Liver (tissue), 3 donors: ENCODE results near the gene SSBP2.

ENCODE experiments used
- EGR1 ChIP-seq, 2 donors: IDR thresholded peaks; 2 replicates each; pipeline ENCODE4 v1.6.1; 2016 to 2018; ENCODE audit warnings: antibody characterized with exemption in 2 of 2, low read depth in 2 of 2
- FOXA1 ChIP-seq: IDR thresholded peaks from 2 replicates; pipeline ENCODE4 v1.6.1; 2016; ENCODE audit warnings: antibody characterized with exemption
- FOXA2 ChIP-seq: IDR thresholded peaks from 2 replicates; pipeline ENCODE4 v1.6.1; 2016; ENCODE audit warnings: antibody characterized with exemption
- GABPA ChIP-seq, 2 donors: IDR thresholded peaks in 1 of 2; conservative IDR thresholded peaks in 1 of 2; 2 replicates each; pipeline ENCODE4 v1.6.1; 2016; ENCODE audit warnings: antibody characterized with exemption in 2 of 2, mild to moderate bottlenecking in 1 of 2, moderate library complexity in 1 of 2
- JUND ChIP-seq, 2 donors: IDR thresholded peaks; 2 replicates each; pipeline ENCODE4 v1.6.1; 2016; ENCODE audit warnings: antibody characterized with exemption in 2 of 2
- MAX ChIP-seq: IDR thresholded peaks from 2 replicates; pipeline ENCODE4 v1.6.1; 2016; ENCODE audit warnings: antibody characterized with exemption
- RAD21 ChIP-seq, 2 donors: IDR thresholded peaks; 2 replicates each; pipeline ENCODE4 v1.6.1; 2016; ENCODE audit warnings: antibody characterized with exemption in 2 of 2, mild to moderate bottlenecking in 2 of 2
- REST ChIP-seq: IDR thresholded peaks from 2 replicates; pipeline ENCODE4 v1.6.1; 2016; ENCODE audit warnings: antibody characterized with exemption, mild to moderate bottlenecking
- SP1 ChIP-seq: IDR thresholded peaks from 2 replicates; pipeline ENCODE4 v1.6.1; 2018; ENCODE audit warnings: antibody characterized with exemption, mild to moderate bottlenecking
- TAF1 ChIP-seq: conservative IDR thresholded peaks from 2 replicates; pipeline ENCODE4 v1.6.1; 2016; ENCODE audit warnings: antibody characterized with exemption, mild to moderate bottlenecking
- YY1 ChIP-seq: IDR thresholded peaks from 2 replicates; pipeline ENCODE4 v1.6.1; 2016; ENCODE audit warnings: antibody characterized with exemption, mild to moderate bottlenecking
- TF ChIP-seq, protein P1 (sequence below): fragments of 150-350 bp; IDR thresholded peaks from 2 replicates; pipeline ENCODE4 v1.5.1; 2017; ENCODE audit warnings: improper control_type of control experiment, low read depth, low read length; ENCODE audit not compliant: missing input control
- TF ChIP-seq, protein P2 (sequence below): IDR thresholded peaks from 2 replicates; pipeline ENCODE4 v1.6.1; 2016; ENCODE audit warnings: antibody characterized with exemption
- TF ChIP-seq, protein P3 (sequence below): IDR thresholded peaks from 2 replicates; pipeline ENCODE4 v1.6.1; 2016; ENCODE audit warnings: antibody characterized with exemption
- donor health status: healthy.
- donor health status: healthy.

- TF ChIP-seq, protein P1, sequence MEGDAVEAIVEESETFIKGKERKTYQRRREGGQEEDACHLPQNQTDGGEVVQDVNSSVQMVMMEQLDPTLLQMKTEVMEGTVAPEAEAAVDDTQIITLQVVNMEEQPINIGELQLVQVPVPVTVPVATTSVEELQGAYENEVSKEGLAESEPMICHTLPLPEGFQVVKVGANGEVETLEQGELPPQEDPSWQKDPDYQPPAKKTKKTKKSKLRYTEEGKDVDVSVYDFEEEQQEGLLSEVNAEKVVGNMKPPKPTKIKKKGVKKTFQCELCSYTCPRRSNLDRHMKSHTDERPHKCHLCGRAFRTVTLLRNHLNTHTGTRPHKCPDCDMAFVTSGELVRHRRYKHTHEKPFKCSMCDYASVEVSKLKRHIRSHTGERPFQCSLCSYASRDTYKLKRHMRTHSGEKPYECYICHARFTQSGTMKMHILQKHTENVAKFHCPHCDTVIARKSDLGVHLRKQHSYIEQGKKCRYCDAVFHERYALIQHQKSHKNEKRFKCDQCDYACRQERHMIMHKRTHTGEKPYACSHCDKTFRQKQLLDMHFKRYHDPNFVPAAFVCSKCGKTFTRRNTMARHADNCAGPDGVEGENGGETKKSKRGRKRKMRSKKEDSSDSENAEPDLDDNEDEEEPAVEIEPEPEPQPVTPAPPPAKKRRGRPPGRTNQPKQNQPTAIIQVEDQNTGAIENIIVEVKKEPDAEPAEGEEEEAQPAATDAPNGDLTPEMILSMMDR = no peak
- TF ChIP-seq REST (no peak), RAD21 (IDR thresholded peaks at IDR 0.05) (no peak), SP1 (no peak), EGR1 (IDR thresholded peaks at IDR 0.05; ENCODE audit: low read depth in 2 of 2) (no peak), MAX (no peak), FOXA1 (no peak), JUND (IDR thresholded peaks at IDR 0.05) (no peak), TAF1 (no peak), YY1 (no peak), FOXA2 (no peak), GABPA (IDR thresholded peaks at IDR 0.05 in 1 of 2, conservative IDR thresholded peaks at IDR 0.05 in 1 of 2) (no peak)
- TF ChIP-seq, protein P2, sequence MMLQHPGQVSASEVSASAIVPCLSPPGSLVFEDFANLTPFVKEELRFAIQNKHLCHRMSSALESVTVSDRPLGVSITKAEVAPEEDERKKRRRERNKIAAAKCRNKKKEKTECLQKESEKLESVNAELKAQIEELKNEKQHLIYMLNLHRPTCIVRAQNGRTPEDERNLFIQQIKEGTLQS = no peak
- TF ChIP-seq, protein P3, sequence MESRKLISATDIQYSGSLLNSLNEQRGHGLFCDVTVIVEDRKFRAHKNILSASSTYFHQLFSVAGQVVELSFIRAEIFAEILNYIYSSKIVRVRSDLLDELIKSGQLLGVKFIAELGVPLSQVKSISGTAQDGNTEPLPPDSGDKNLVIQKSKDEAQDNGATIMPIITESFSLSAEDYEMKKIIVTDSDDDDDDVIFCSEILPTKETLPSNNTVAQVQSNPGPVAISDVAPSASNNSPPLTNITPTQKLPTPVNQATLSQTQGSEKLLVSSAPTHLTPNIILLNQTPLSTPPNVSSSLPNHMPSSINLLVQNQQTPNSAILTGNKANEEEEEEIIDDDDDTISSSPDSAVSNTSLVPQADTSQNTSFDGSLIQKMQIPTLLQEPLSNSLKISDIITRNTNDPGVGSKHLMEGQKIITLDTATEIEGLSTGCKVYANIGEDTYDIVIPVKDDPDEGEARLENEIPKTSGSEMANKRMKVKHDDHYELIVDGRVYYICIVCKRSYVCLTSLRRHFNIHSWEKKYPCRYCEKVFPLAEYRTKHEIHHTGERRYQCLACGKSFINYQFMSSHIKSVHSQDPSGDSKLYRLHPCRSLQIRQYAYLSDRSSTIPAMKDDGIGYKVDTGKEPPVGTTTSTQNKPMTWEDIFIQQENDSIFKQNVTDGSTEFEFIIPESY = no peak
These were observed 345.6 kb downstream of the SSBP2 start for GRCh38 chr5:81405126-81405891.
